Heart left ventricle (tissue), 16 donors: ENCODE measurements around the gene PTPN21. TPM values are rescaled to one million over a fixed set of nuclear protein-coding genes. Genes with fewer than 3 reads are reported as not detected.

Experiments
- ATAC-seq, 4 donors: fragments of 200-7000 bp; cut with Tn5 transposase; one replicate each; pipeline ENCODE4 v1.9.1; 2020 to 2022; ENCODE audit warnings: moderate library complexity in 4 of 4, mild to moderate bottlenecking in 3 of 4, moderate number of reproducible peaks in 1 of 4
- DNase-seq, 5 donors: peaks; one replicate each; pipeline ENCODE4 v3.0.0-alpha.2; 2020
- H3K27ac ChIP-seq, 12 donors: fragments of 200-600 bp; sonication (generic) in 4 of 12; one replicate each; pipeline versions ENCODE4 v1.5.0 to v1.8.0; 2016 to 2022; ENCODE audit warnings: mild to moderate bottlenecking in 2 of 12
- H3K27me3 ChIP-seq, 9 donors: fragments of 200-600 bp; sonication (generic) in 2 of 9; one replicate each; pipeline versions ENCODE4 v1.5.1 to v1.8.0; 2016 to 2022; ENCODE audit warnings: mild to moderate bottlenecking in 3 of 9
- H3K36me3 ChIP-seq, 9 donors: fragments of 200-600 bp; sonication (generic) in 2 of 9; one replicate each; pipeline versions ENCODE4 v1.5.0 to v1.8.0; 2018 to 2022; ENCODE audit warnings: mild to moderate bottlenecking in 2 of 9
- H3K4me1 ChIP-seq, 12 donors: fragments of 200-600 bp; sonication (generic) in 4 of 12; one replicate each; pipeline versions ENCODE4 v1.5.0 to v1.8.0; 2016 to 2022; ENCODE audit warnings: mild to moderate bottlenecking in 3 of 12
- H3K4me3 ChIP-seq, 12 donors: fragments of 200-600 bp; sonication (generic) in 4 of 12; one replicate each; pipeline versions ENCODE4 v1.5.0 to v1.8.0; 2017 to 2022; ENCODE audit warnings: mild to moderate bottlenecking in 9 of 12, moderate library complexity in 4 of 12
- H3K9me3 ChIP-seq, 12 donors: fragments of 200-600 bp; sonication (generic) in 4 of 12; one replicate each; pipeline versions ENCODE4 v1.5.0 to v1.8.0; 2016 to 2022; ENCODE audit warnings: mild to moderate bottlenecking in 1 of 12
- POLR2A ChIP-seq, 2 donors: fragments of 450-650 bp; IDR thresholded peaks; one replicate each; pipeline ENCODE4 v1.6.1; 2017; ENCODE audit warnings: antibody characterized with exemption in 2 of 2, mild to moderate bottlenecking in 2 of 2, moderate library complexity in 2 of 2
- WGBS, 4 donors: extraction: QIAGEN DNeasy Blood & Tissue Kit in 2 of 4; methylation state at CpG; one replicate each; pipeline versions ENCODE4 v1.1.5 to v1.1.7; 2013 to 2018; 5-methylcytosine and 5-hydroxymethylcytosine counted together
- intact Hi-C, 10 donors: fragments of 100-400 bp; cut with DNase I; formaldehyde crosslinking; loops; one replicate each; pipeline versions ENCODE4 v1.11.1 to v1.14.2; 2022
- polyA plus RNA-seq, 2 donors: library from polyadenylated mRNA; stranded (reverse); fragments of 200-250 nt; gene quantifications; one replicate each; pipeline ENCODE4 v1.2.3, GENCODE V29; 2013
- total RNA-seq, 9 donors: library from RNA; depleted of rRNA in 2 of 9; stranded (reverse); fragments of >200 nt in 2 of 9; fragmentation: NEBNext Ultra II Directional in 3 of 9; extraction: Animal tissue kit (Norgen Biotek cat#: 25700) in 3 of 9; gene quantifications; one replicate each; pipeline versions ENCODE4 v1.1.0 to v1.2.4, GENCODE V29; 2016 to 2023
- TF ChIP-seq, protein P1 (sequence below), 12 donors: fragments of 200-600 bp; sonication (generic) in 4 of 12; IDR thresholded peaks; one replicate each; pipeline versions ENCODE4 v1.5.0 to v1.8.0; 2018 to 2022; ENCODE audit warnings: antibody characterized with exemption in 12 of 12, mild to moderate bottlenecking in 5 of 12
- donor health status: ischemic (EF 13 %, LVEDD 7.1; RV severe dilation, severe dysfunction).
- donor health status: healthy with polysubstance abuse.
- donor health status: DM: no; HTN: yes; CAD: no.
- donor health status: DM: no; HTN: no; CAD: no.
- donor health status: ischemic (EF 25% LVEDD 6.9; RV normal size, moderate dysfunction).
- donor health status: ischemic (EF 25% LVEDD 5.7; RV mildly dilated, moderate dysfunction).
- donor health status: healthy.
- donor health status: DM: yes; HTN: yes; CAD: no.
- donor health status: ischemic (EF 35%, LVEDD 5.7; RV mildly dilated, moderate dysfunction).
- donor health status: nonischemic (EF 11% LVEDD 7.7; RV severe dilation, severe dysfunction).
- donor health status: DM: yes; HTN: yes; CAD: no.
- donor health status: PGD.
- donor health status: ischemic (EF 29% LVEDD 5.4; RV normal size, mild dysfunction).
- donor health status: nonischemic (EF 23%, LVEDD 6.1; RV moderate dilation, normal function).

The PTPN21 gene
- total and polyA plus RNA-seq, 11 donors = 9.4 to 68.3 (median 24.8) TPM

DNA sequence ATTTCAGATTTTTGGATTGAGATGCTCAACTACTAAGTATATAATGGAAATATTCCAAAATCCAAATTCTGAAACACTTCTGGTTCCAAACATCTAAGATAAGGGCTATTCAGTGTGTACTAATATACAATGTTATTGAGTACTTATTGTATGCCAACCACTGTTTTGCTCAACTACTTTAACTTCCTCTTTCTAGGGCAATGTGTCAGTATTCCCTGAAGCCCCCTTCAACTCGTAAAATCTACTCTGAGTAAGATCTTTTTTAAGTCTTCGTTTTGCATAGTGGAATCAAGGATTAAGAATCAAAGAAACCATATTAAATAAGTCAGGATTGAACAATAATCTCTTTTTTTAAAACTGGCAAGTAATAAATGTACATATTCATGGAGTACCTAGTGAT is 123.8 kb downstream of the PTPN21 start:
- WGBS, 4 donors = 90 to 98% (median 94%) methylated on average over 2 of the region's 2 CpGs
- intact Hi-C loops = no loop called here
- no peaks in the 10 kb centered on the region for H3K27me3 ChIP-seq
- H3K4me3 ChIP-seq = no peak overlapping the region
- H3K27ac ChIP-seq = no peak overlapping the region
- peaks cover 0 to 70% (median 12%) of the 10 kb centered on the region in 9 donors for H3K36me3 ChIP-seq
- no peak for DNase-seq
- H3K9me3 ChIP-seq = no peaks in the 10 kb centered on the region
- ATAC-seq = no peak
- H3K4me1 ChIP-seq = no peaks in the 10 kb centered on the region
- TF ChIP-seq POLR2A (IDR thresholded peaks at IDR 0.05) = no peak
- TF ChIP-seq, protein P1, sequence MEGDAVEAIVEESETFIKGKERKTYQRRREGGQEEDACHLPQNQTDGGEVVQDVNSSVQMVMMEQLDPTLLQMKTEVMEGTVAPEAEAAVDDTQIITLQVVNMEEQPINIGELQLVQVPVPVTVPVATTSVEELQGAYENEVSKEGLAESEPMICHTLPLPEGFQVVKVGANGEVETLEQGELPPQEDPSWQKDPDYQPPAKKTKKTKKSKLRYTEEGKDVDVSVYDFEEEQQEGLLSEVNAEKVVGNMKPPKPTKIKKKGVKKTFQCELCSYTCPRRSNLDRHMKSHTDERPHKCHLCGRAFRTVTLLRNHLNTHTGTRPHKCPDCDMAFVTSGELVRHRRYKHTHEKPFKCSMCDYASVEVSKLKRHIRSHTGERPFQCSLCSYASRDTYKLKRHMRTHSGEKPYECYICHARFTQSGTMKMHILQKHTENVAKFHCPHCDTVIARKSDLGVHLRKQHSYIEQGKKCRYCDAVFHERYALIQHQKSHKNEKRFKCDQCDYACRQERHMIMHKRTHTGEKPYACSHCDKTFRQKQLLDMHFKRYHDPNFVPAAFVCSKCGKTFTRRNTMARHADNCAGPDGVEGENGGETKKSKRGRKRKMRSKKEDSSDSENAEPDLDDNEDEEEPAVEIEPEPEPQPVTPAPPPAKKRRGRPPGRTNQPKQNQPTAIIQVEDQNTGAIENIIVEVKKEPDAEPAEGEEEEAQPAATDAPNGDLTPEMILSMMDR (IDR thresholded peaks at IDR 0.05) = no peak

- no peak overlapping the region for H3K4me3 ChIP-seq
- ATAC-seq = no peak
- 73 to 84% (median 81%) methylated on average over 7 of the region's 7 CpGs for WGBS, 4 donors
- H3K9me3 ChIP-seq = no peaks in the 10 kb centered on the region
- DNase-seq = peak in 1 of 5 donors; percentile 34
- H3K4me1 ChIP-seq = peaks cover 0 to 10% (median 0%) of the 10 kb centered on the region in 12 donors
- no peak overlapping the region for H3K27ac ChIP-seq
- H3K36me3 ChIP-seq = peaks cover 0 to 32% (median 6%) of the 10 kb centered on the region in 9 donors
- intact Hi-C loops = no loop called here
- TF ChIP-seq, protein P1 (IDR thresholded peaks at IDR 0.05) = no peak
- no peak for TF ChIP-seq POLR2A (IDR thresholded peaks at IDR 0.05)
- H3K27me3 ChIP-seq = no peaks in the 10 kb centered on the region
Observed at GRCh38 chr14:88426271-88426670, 128.5 kb downstream of the PTPN21 start.

DNA sequence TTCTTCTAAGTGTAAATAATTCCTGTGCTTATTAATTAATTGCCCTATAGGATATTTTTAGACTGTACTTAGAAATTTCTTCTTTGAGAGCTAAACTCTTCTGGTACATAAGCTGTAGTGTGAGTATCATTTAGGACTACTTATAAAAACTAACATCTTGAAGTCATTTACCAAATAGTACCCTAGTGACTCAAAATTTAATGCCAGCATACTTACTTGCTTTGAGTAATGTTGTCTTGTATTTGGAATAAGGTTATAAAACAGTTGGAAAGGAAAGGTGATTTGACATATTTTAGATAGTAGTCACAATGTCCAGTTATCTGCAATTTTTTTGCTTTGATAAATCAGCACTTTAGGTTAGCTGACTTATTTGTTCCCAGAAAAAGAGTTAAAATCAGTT is 130.2 kb downstream of the PTPN21 start:
- TF ChIP-seq POLR2A (IDR thresholded peaks at IDR 0.05) = no peak
- TF ChIP-seq, protein P1 (IDR thresholded peaks at IDR 0.05) = no peak
- Histone ChIP-seq H3K27me3 (no peaks in the 10 kb centered on the region), H3K27ac (no peak overlapping the region), H3K36me3 (peaks cover 0 to 28% (median 6%) of the 10 kb centered on the region in 9 donors), H3K4me3 (no peak overlapping the region), H3K4me1 (peaks cover 0 to 11% (median 0%) of the 10 kb centered on the region in 12 donors), H3K9me3 (no peaks in the 10 kb centered on the region)
- intact Hi-C loops = no loop called here
- DNase-seq (no peak), ATAC-seq (no peak)

DNA sequence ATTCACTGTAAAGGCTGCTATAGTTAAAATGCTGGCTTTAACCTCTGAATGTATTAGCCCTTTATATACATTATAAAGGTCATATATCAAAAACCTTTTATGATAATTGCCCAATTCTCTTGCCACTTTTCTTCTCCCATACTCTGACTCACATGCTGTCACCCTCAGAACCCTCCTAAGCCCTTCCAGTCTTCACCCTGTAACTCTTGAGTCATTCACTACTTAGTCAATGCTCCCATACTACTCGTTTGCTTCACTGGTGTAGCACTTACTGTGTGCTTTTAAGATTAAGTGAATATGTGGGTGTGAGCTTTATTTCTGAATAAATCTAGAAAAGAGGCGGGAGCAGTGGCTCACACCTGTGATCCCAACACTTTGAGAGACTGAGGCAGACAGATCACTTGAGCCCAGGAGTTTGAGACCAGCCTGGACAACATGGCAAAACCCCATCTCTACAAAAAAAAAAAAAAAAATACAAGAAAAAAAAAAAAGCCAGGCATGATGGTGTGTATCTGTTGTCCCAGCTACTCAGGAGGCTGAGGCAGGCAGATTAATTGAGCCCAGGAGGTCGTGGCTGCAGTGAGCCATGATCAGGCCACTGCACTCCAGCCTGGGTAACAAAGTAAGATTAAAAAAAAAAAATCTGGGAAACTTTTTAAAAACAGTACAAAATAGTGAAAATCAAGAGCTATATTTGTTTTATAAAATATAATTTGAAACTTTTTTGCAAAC is 131.7 kb downstream of the PTPN21 start:
- Histone ChIP-seq H3K4me3 (no peak overlapping the region), H3K27ac (no peak overlapping the region), H3K36me3 (peaks cover 0 to 25% (median 6%) of the 10 kb centered on the region in 9 donors), H3K27me3 (no peaks in the 10 kb centered on the region), H3K4me1 (peaks cover 0 to 11% (median 0%) of the 10 kb centered on the region in 12 donors), H3K9me3 (peaks cover 0 to 9% (median 5%) of the 10 kb centered on the region in 12 donors)
- ATAC-seq (no peak), DNase-seq (no peak)
- no peak for TF ChIP-seq POLR2A (IDR thresholded peaks at IDR 0.05)
- TF ChIP-seq, protein P1 (IDR thresholded peaks at IDR 0.05) = no peak
- intact Hi-C loops = no loop called here
- 81 to 85% (median 84%) methylated on average over 3 of the region's 3 CpGs for WGBS, 4 donors
